ENCODE measurements around the gene TWNK.

Gene TWNK

GRCh38 chr10:100982916-100983830 lies 4.2 kb upstream of the TWNK start:
- peaks cover 5% of the 10 kb centered on the region for H3K79me1 ChIP-seq (ENCODE audit: low read length)
- no peak overlapping the region for H2BK120ac ChIP-seq (ENCODE audit: insufficient read depth, low read length, poor library complexity)

GRCh38 chr10:100983868-100984671 lies 3.3 kb upstream of the TWNK start:
- peaks cover 5% of the 10 kb centered on the region for H3K79me1 ChIP-seq (ENCODE audit: low read length)
- no peak overlapping the region for H2AK5ac ChIP-seq (ENCODE audit: low read length)
- no peak overlapping the region for H2BK120ac ChIP-seq (ENCODE audit: insufficient read depth, low read length, poor library complexity)
- no peaks in the 10 kb centered on the region for H3K9me3 ChIP-seq (ENCODE audit: insufficient read depth, low read depth, low read length)
- H3K18ac ChIP-seq (ENCODE audit: low read length): no peak overlapping the region
- H2BK12ac ChIP-seq (ENCODE audit: low read length): no peak overlapping the region
- H3K4me2 ChIP-seq (ENCODE audit: low read length): no peak overlapping the region
- H2AFZ ChIP-seq (ENCODE audit: insufficient read depth, low read length, poor library complexity): no peak overlapping the region
- H3K4me3 ChIP-seq (ENCODE audit: low read depth, low read length): no peak overlapping the region
- no peak overlapping the region for H3K27ac ChIP-seq (ENCODE audit: low read depth, low read length)
- peaks cover 6% of the 10 kb centered on the region for H3K79me2 ChIP-seq (ENCODE audit: control insufficient read depth, insufficient read depth, low read length, poor library complexity)
- H3K14ac ChIP-seq (ENCODE audit: low read length): no peak overlapping the region
- peaks cover 9 to 10% of the 10 kb centered on the region in 2 experiments for H3K4me1 ChIP-seq (ENCODE audit: control insufficient read depth in 1 of 2, insufficient read depth in 2 of 2, low read length in 2 of 2)
- no peak overlapping the region for H4K12ac ChIP-seq (ENCODE audit: low read depth, low read length)
- H4K8ac ChIP-seq (ENCODE audit: low read depth, low read length): no peak overlapping the region
- H4K91ac ChIP-seq (ENCODE audit: low read depth, low read length): no peak overlapping the region
- H3K36me3 ChIP-seq (ENCODE audit: control insufficient read depth in 1 of 2, insufficient read depth in 2 of 2, low read length in 2 of 2): peaks cover 28 to 40% of the 10 kb centered on the region in 2 experiments
- no peak overlapping the region for H3K9ac ChIP-seq (ENCODE audit: low read length)
- no CpG with 5 or more reads among the region's 13 CpGs for WGBS (ENCODE audit: extremely low coverage, insufficient coverage, insufficient read length)
- H2BK5ac ChIP-seq (ENCODE audit: low read depth, low read length, poor library complexity): no peak overlapping the region
- DNase-seq: no peak
- no peaks in the 10 kb centered on the region for H3K27me3 ChIP-seq (ENCODE audit: insufficient read depth, low read length)
- no peak overlapping the region for H3K23ac ChIP-seq (ENCODE audit: low read length)
- H3K4ac ChIP-seq (ENCODE audit: low read depth, low read length): no peak overlapping the region

More at GRCh38 chr10:100982916-100983830, 4.2 kb upstream of the TWNK start:
- Histone ChIP-seq H2AFZ (ENCODE audit: insufficient read depth, low read length, poor library complexity) (no peak overlapping the region), H3K4me2 (ENCODE audit: low read length) (no peak overlapping the region), H3K18ac (ENCODE audit: low read length) (no peak overlapping the region), H4K8ac (ENCODE audit: low read depth, low read length) (no peak overlapping the region), H2AK5ac (ENCODE audit: low read length) (no peak overlapping the region), H4K91ac (ENCODE audit: low read depth, low read length) (no peak overlapping the region), H3K27ac (ENCODE audit: low read depth, low read length) (no peak overlapping the region), H4K12ac (ENCODE audit: low read depth, low read length) (no peak overlapping the region), H3K4me3 (ENCODE audit: low read depth, low read length) (no peak overlapping the region), H3K23ac (ENCODE audit: low read length) (no peak overlapping the region), H3K4ac (ENCODE audit: low read depth, low read length) (no peak overlapping the region), H3K4me1 (ENCODE audit: control insufficient read depth in 1 of 2, insufficient read depth in 2 of 2, low read length in 2 of 2) (peaks cover 9% of the 10 kb centered on the region in 2 experiments), H3K9me3 (ENCODE audit: insufficient read depth, low read depth, low read length) (no peaks in the 10 kb centered on the region), H2BK5ac (ENCODE audit: low read depth, low read length, poor library complexity) (no peak overlapping the region), H3K9ac (ENCODE audit: low read length) (no peak overlapping the region), H3K36me3 (ENCODE audit: control insufficient read depth in 1 of 2, insufficient read depth in 2 of 2, low read length in 2 of 2) (peaks cover 30 to 41% of the 10 kb centered on the region in 2 experiments), H3K14ac (ENCODE audit: low read length) (no peak overlapping the region), H3K79me2 (ENCODE audit: control insufficient read depth, insufficient read depth, low read length, poor library complexity) (peaks cover 6% of the 10 kb centered on the region), H2BK12ac (ENCODE audit: low read length) (no peak overlapping the region), H3K27me3 (ENCODE audit: insufficient read depth, low read length) (no peaks in the 10 kb centered on the region)
- DNase-seq: no peak
- no CpG with 5 or more reads among the region's 24 CpGs for WGBS (ENCODE audit: extremely low coverage, insufficient coverage, insufficient read length)

- Histone ChIP-seq H4K91ac (ENCODE audit: low read depth, low read length) (no peak overlapping the region), H2AK5ac (ENCODE audit: low read length) (no peak overlapping the region)
Measured at GRCh38 chr10:100984672-100985177, 2.6 kb upstream of the TWNK start.

GRCh38 chr10:100985336-100985735 lies 2.0 kb upstream of the TWNK start:
- Histone ChIP-seq H3K4me2 (ENCODE audit: low read length) (no peak overlapping the region), H3K27me3 (ENCODE audit: insufficient read depth, low read length) (no peaks in the 10 kb centered on the region), H3K9me3 (ENCODE audit: insufficient read depth, low read depth, low read length) (no peaks in the 10 kb centered on the region), H2AFZ (ENCODE audit: insufficient read depth, low read length, poor library complexity) (no peak overlapping the region), H4K12ac (ENCODE audit: low read depth, low read length) (no peak overlapping the region), H3K79me2 (ENCODE audit: control insufficient read depth, insufficient read depth, low read length, poor library complexity) (peaks cover 6% of the 10 kb centered on the region), H4K91ac (ENCODE audit: low read depth, low read length) (no peak overlapping the region), H3K14ac (ENCODE audit: low read length) (no peak overlapping the region), H2BK120ac (ENCODE audit: insufficient read depth, low read length, poor library complexity) (no peak overlapping the region), H4K8ac (ENCODE audit: low read depth, low read length) (no peak overlapping the region), H3K4ac (ENCODE audit: low read depth, low read length) (no peak overlapping the region), H3K79me1 (ENCODE audit: low read length) (peaks cover 5% of the 10 kb centered on the region), H2AK5ac (ENCODE audit: low read length) (no peak overlapping the region), H3K36me3 (ENCODE audit: control insufficient read depth in 1 of 2, insufficient read depth in 2 of 2, low read length in 2 of 2) (peaks cover 24 to 41% of the 10 kb centered on the region in 2 experiments), H2BK12ac (ENCODE audit: low read length) (no peak overlapping the region), H3K9ac (ENCODE audit: low read length) (no peak overlapping the region), H3K18ac (ENCODE audit: low read length) (no peak overlapping the region), H2BK5ac (ENCODE audit: low read depth, low read length, poor library complexity) (no peak overlapping the region), H3K4me3 (ENCODE audit: low read depth, low read length) (no peak overlapping the region), H3K4me1 (ENCODE audit: control insufficient read depth in 1 of 2, insufficient read depth in 2 of 2, low read length in 2 of 2) (peaks cover 9 to 10% of the 10 kb centered on the region in 2 experiments), H3K27ac (ENCODE audit: low read depth, low read length) (no peak overlapping the region), H3K23ac (ENCODE audit: low read length) (no peak overlapping the region)
- no CpG with 5 or more reads among the region's 5 CpGs for WGBS (ENCODE audit: extremely low coverage, insufficient coverage, insufficient read length)
- DNase-seq: no peak

More at GRCh38 chr10:100984672-100985177, 2.6 kb upstream of the TWNK start:
- no peak overlapping the region for H3K4ac ChIP-seq (ENCODE audit: low read depth, low read length)
- H2AFZ ChIP-seq (ENCODE audit: insufficient read depth, low read length, poor library complexity): no peak overlapping the region
- H3K27ac ChIP-seq (ENCODE audit: low read depth, low read length): no peak overlapping the region
- H3K4me1 ChIP-seq (ENCODE audit: control insufficient read depth in 1 of 2, insufficient read depth in 2 of 2, low read length in 2 of 2): peaks cover 9 to 10% of the 10 kb centered on the region in 2 experiments
- H2BK5ac ChIP-seq (ENCODE audit: low read depth, low read length, poor library complexity): no peak overlapping the region
- no peak overlapping the region for H3K4me3 ChIP-seq (ENCODE audit: low read depth, low read length)
- H3K18ac ChIP-seq (ENCODE audit: low read length): no peak overlapping the region
- H3K4me2 ChIP-seq (ENCODE audit: low read length): no peak overlapping the region
- no peak overlapping the region for H3K23ac ChIP-seq (ENCODE audit: low read length)
- no peak overlapping the region for H3K14ac ChIP-seq (ENCODE audit: low read length)
- H3K79me2 ChIP-seq (ENCODE audit: control insufficient read depth, insufficient read depth, low read length, poor library complexity): peaks cover 6% of the 10 kb centered on the region
- no CpG with 5 or more reads among the region's 2 CpGs for WGBS (ENCODE audit: extremely low coverage, insufficient coverage, insufficient read length)
- H2BK12ac ChIP-seq (ENCODE audit: low read length): no peak overlapping the region
- DNase-seq: no peak
- no peak overlapping the region for H4K12ac ChIP-seq (ENCODE audit: low read depth, low read length)
- H3K9ac ChIP-seq (ENCODE audit: low read length): no peak overlapping the region
- no peak overlapping the region for H2BK120ac ChIP-seq (ENCODE audit: insufficient read depth, low read length, poor library complexity)
- H3K36me3 ChIP-seq (ENCODE audit: control insufficient read depth in 1 of 2, insufficient read depth in 2 of 2, low read length in 2 of 2): peaks cover 29 to 44% of the 10 kb centered on the region in 2 experiments
- H3K27me3 ChIP-seq (ENCODE audit: insufficient read depth, low read length): no peaks in the 10 kb centered on the region
- no peaks in the 10 kb centered on the region for H3K9me3 ChIP-seq (ENCODE audit: insufficient read depth, low read depth, low read length)
- peaks cover 5% of the 10 kb centered on the region for H3K79me1 ChIP-seq (ENCODE audit: low read length)
- H4K8ac ChIP-seq (ENCODE audit: low read depth, low read length): no peak overlapping the region
